Measurements from ENCODE around the gene UNC119B. TPM values are rescaled to one million over a fixed set of nuclear protein-coding genes. Genes with fewer than 3 reads are reported as not detected.
A peak's percentile ranks its signal among the peaks of the same experiment; 100 is the strongest.

UNC119B gene
- total RNA-seq, 4 donors from 2014 or later = 20.4 to 27.1 (median 22.1) TPM

GRCh38 chr12:120686690-120687577 lies 23.3 kb upstream of the UNC119B start, which contains the start of gene MLEC:
MLEC (plus strand) TSS chr12:120687149; CDS start chr12:120687297, 148 bp downstream.
- 0 to 1% methylated on average over 49 to 50 of the region's 84 CpGs for WGBS, 2 donors
- Histone ChIP-seq H3K4me3 (peak within 1 kb of the TSS; percentile 78 to 96 (median 88)), H3K4me1 (peaks cover 0 to 44% (median 37%) of the 10 kb centered on the region in 4 donors)

GRCh38 chr12:120687578-120688289 lies 22.5 kb upstream of the UNC119B start:
- peak overlapping the region; percentile 78 to 96 (median 88) for H3K4me3 ChIP-seq
- no peak for DNase-seq (ENCODE audit: low spot score in 2 of 2)
- 0 to 1% methylated on average over 24 to 31 of the region's 31 CpGs for WGBS, 2 donors
- peak overlapping the region; percentile 58 to 95 (median 90) for H3K27ac ChIP-seq
- peaks cover 0 to 52% (median 40%) of the 10 kb centered on the region in 4 donors for H3K4me1 ChIP-seq
- no peaks in the 10 kb centered on the region for H3K36me3 ChIP-seq
- TF ChIP-seq POLR2A (IDR thresholded peaks at IDR 0.05) (no peak), CTCF (IDR thresholded peaks at IDR 0.05) (no peak), EP300 (IDR thresholded peaks at IDR 0.05) (no peak)
- no peaks in the 10 kb centered on the region for H3K27me3 ChIP-seq
- no peaks in the 10 kb centered on the region for H3K9me3 ChIP-seq

More at GRCh38 chr12:120686690-120687577, 23.3 kb upstream of the UNC119B start, which contains the start of gene MLEC:
- DNase-seq (ENCODE audit: low spot score in 2 of 2) = peak; percentile 98 to 99
- TF ChIP-seq CTCF (IDR thresholded peaks at IDR 0.05) = peak in 4 of 5 experiments; percentile 15 to 53 (median 32)
- TF ChIP-seq EP300 (IDR thresholded peaks at IDR 0.05) = peak; percentile 19 to 89
- peak; percentile 47 to 85 for TF ChIP-seq POLR2A (IDR thresholded peaks at IDR 0.05)
- Histone ChIP-seq H3K36me3 (no peaks in the 10 kb centered on the region), H3K9me3 (no peaks in the 10 kb centered on the region), H3K27me3 (no peaks in the 10 kb centered on the region), H3K27ac (peak within 1 kb of the TSS; percentile 88 to 95 (median 91))

- Histone ChIP-seq H3K4me3 (peak overlapping the region; percentile 78 to 96 (median 88)), H3K36me3 (peaks cover 0 to 5% (median 0%) of the 10 kb centered on the region in 3 donors), H3K4me1 (peaks cover 0 to 54% (median 40%) of the 10 kb centered on the region in 4 donors), H3K27ac (peak overlapping the region in 3 of 4 donors; percentile 88 to 95 (median 93)), H3K9me3 (no peaks in the 10 kb centered on the region), H3K27me3 (no peaks in the 10 kb centered on the region)
- no peak for DNase-seq (ENCODE audit: low spot score in 2 of 2)
- 7 to 11% methylated on average over 6 of the region's 6 CpGs for WGBS, 2 donors
- TF ChIP-seq POLR2A (IDR thresholded peaks at IDR 0.05) = no peak
- TF ChIP-seq EP300 (IDR thresholded peaks at IDR 0.05) = no peak
- TF ChIP-seq CTCF (IDR thresholded peaks at IDR 0.05) = no peak
These were observed 21.7 kb upstream of the UNC119B start for GRCh38 chr12:120688527-120689071.

GRCh38 chr12:120689397-120690082 lies 20.7 kb upstream of the UNC119B start:
- H3K27ac ChIP-seq = no peak overlapping the region
- H3K4me1 ChIP-seq = peaks cover 0 to 54% (median 40%) of the 10 kb centered on the region in 4 donors
- no peaks in the 10 kb centered on the region for H3K27me3 ChIP-seq
- no peak for DNase-seq (ENCODE audit: low spot score in 2 of 2)
- WGBS, 2 donors = 62 to 66% methylated on average over 6 of the region's 6 CpGs
- H3K36me3 ChIP-seq = peaks cover 0 to 14% (median under 1%) of the 10 kb centered on the region in 3 donors
- H3K4me3 ChIP-seq = peak overlapping the region in 2 of 4 donors; percentile 78 to 80
- TF ChIP-seq CTCF (IDR thresholded peaks at IDR 0.05) (no peak), EP300 (IDR thresholded peaks at IDR 0.05) (no peak)
- no peaks in the 10 kb centered on the region for H3K9me3 ChIP-seq

Measured in tibial nerve (tissue), 4 donors.